HepG2 (cell line): Measurements from ENCODE around the gene DUSP21. TPM values are rescaled to one million over a fixed set of nuclear protein-coding genes. Genes with fewer than 3 reads are reported as not detected.
A peak's percentile ranks its signal among the peaks of the same experiment; 100 is the strongest.

Source experiments
- ATAC-seq: fragments of 200-7000 bp; cut with Tn5 transposase; 3 replicates; pipeline ENCODE4 v1.9.1; 2020; ENCODE audit warnings: mild to moderate bottlenecking, moderate library complexity
- BruUV-seq: library from RNA; stranded (reverse); fragments of 400-500 nt; replicated peaks from 2 replicates; lab custom pipeline; 2021; lab: Mats Ljungman, UMichigan
- CTCF ChIA-PET: fragments of 300-600 bp; formaldehyde crosslinking; extraction: SDS; loops from one replicate; lab custom pipeline; 2021; ENCODE audit warnings: low total read pairs, inconsistent platforms, low intra/inter-chr PET ratio; lab: Yijun Ruan, JAX
- POLR2A ChIA-PET: fragments of 350-600 bp; sonication (Branson Sonifier 250); formaldehyde crosslinking; loops from one replicate; lab custom pipeline; 2020; ENCODE audit warnings: antibody characterized with exemption, inconsistent platforms; lab: Yijun Ruan, JAX
- DNase-seq: peaks from one replicate; pipeline ENCODE4 v3.0.0-alpha.2; 2015; ENCODE audit warnings: low spot score
- FAIRE-seq: peaks from 3 replicates; lab custom pipeline; 2011; peaks lifted over from hg19 to GRCh38; lab: Jason Lieb, UNC
- H2AFZ ChIP-seq: one replicate; pipeline ENCODE4 v1.6.1; 2011; ENCODE audit warnings: low read length, inconsistent platforms
- H3K27ac ChIP-seq: fragments of 300-600 bp; 3 replicates; pipeline ENCODE4 v1.8.0; 2011; ENCODE audit warnings: mixed run types, mild to moderate bottlenecking, mixed read lengths, low read length, inconsistent platforms; ENCODE audit not compliant: insufficient read depth; ENCODE audit errors: extremely low read length
- H3K27me3 ChIP-seq, 2 experiments: fragments of 200-600 bp in 1 of 2; 2 replicates in 1 of 2; 3 replicates in 1 of 2; pipeline versions ENCODE4 v1.6.0 to v1.8.0; 2011; ENCODE audit warnings: low read length in 2 of 2, mild to moderate bottlenecking in 2 of 2, moderate library complexity in 2 of 2, inconsistent platforms in 1 of 2; ENCODE audit not compliant: insufficient read depth in 2 of 2, control insufficient read depth in 1 of 2
- H3K36me3 ChIP-seq, 2 experiments: fragments of 200-600 bp in 1 of 2; replicated peaks in 1 of 2; 2 replicates in 1 of 2; 3 replicates in 1 of 2; pipeline versions ENCODE4 v1.5.1 to v1.8.0; 2011; ENCODE audit warnings: low read length in 2 of 2, inconsistent platforms in 1 of 2; ENCODE audit not compliant: insufficient read depth in 2 of 2, control insufficient read depth in 1 of 2
- H3K4me1 ChIP-seq: 2 replicates; pipeline ENCODE4 v1.5.1; 2012; ENCODE audit warnings: low read length, inconsistent platforms; ENCODE audit not compliant: insufficient read depth
- H3K4me2 ChIP-seq: 2 replicates; pipeline ENCODE4 v1.6.0; 2011; ENCODE audit warnings: low read depth, low read length, inconsistent platforms
- H3K4me3 ChIP-seq, 3 experiments: fragments of 200-600 bp in 1 of 3; sonication (generic), shearing (Covaris generic) in 1 of 3; replicated peaks in 1 of 3; 2 replicates each; pipeline ENCODE4 v1.5.1; 2011 to 2016; ENCODE audit warnings: low read length in 3 of 3, inconsistent platforms in 2 of 3, low read depth in 2 of 3, mild to moderate bottlenecking in 2 of 3, control low read depth in 1 of 3, mixed read lengths in 1 of 3; ENCODE audit not compliant: insufficient read depth in 1 of 3
- H3K79me2 ChIP-seq: one replicate; pipeline ENCODE4 v1.6.1; 2011; ENCODE audit warnings: low read length, inconsistent platforms; ENCODE audit not compliant: insufficient read depth
- H3K9ac ChIP-seq: 2 replicates; pipeline ENCODE4 v1.6.0; 2011; ENCODE audit warnings: mild to moderate bottlenecking, low read depth, low read length, inconsistent platforms; ENCODE audit not compliant: insufficient read depth
- H3K9me3 ChIP-seq: 2 replicates; pipeline ENCODE4 v1.5.1; 2012; ENCODE audit warnings: mild to moderate bottlenecking, low read length
- H4K20me1 ChIP-seq: 2 replicates; pipeline ENCODE4 v1.6.0; 2011; ENCODE audit warnings: inconsistent platforms, mild to moderate bottlenecking, low read length, moderate library complexity; ENCODE audit not compliant: insufficient read depth
- ARHGAP35 ChIP-seq: sonication (generic); formaldehyde crosslinking; IDR thresholded peaks from 2 replicates; pipeline ENCODE4 v1.9.0; 2022; ENCODE audit warnings: mild to moderate bottlenecking, inconsistent platforms, moderate library complexity, missing genetic modification reagents, borderline replicate concordance
- CEBPB ChIP-seq: IDR thresholded peaks from 2 replicates; pipeline ENCODE4 v1.6.1; 2011; ENCODE audit warnings: low read depth, low read length, improper control_type of control experiment, borderline replicate concordance
- CENPT ChIP-seq: sonication (generic); formaldehyde crosslinking; IDR thresholded peaks from 2 replicates; pipeline ENCODE4 v1.8.0; 2022; ENCODE audit warnings: low read depth, mild to moderate bottlenecking, moderate library complexity, missing genetic modification reagents
- FOXC1 ChIP-seq: sonication (generic); formaldehyde crosslinking; IDR thresholded peaks from 2 replicates; pipeline ENCODE4 v1.8.0; 2022; ENCODE audit warnings: mild to moderate bottlenecking, missing genetic modification reagents, borderline replicate concordance
- GATAD1 ChIP-seq: IDR thresholded peaks from 2 replicates; pipeline ENCODE4 v1.6.1; 2016; ENCODE audit warnings: missing genetic modification reagents, missing compliant biosample characterization
- KAT2B ChIP-seq: fragments of 150-350 bp; IDR thresholded peaks from 2 replicates; pipeline ENCODE4 v1.6.1; 2014; ENCODE audit warnings: low read depth, low read length, borderline replicate concordance
- NPAS2 ChIP-seq: sonication (generic); formaldehyde crosslinking; IDR thresholded peaks from 2 replicates; pipeline ENCODE4 v1.8.0; 2022; ENCODE audit warnings: mild to moderate bottlenecking, missing genetic modification reagents, borderline replicate concordance
- SPEN ChIP-seq: sonication (generic); formaldehyde crosslinking; IDR thresholded peaks from 2 replicates; pipeline ENCODE4 v1.5.1; 2020; ENCODE audit warnings: low read depth, mild to moderate bottlenecking, missing genetic modification reagents
- ZBTB21 ChIP-seq: sonication (generic); formaldehyde crosslinking; IDR thresholded peaks from 2 replicates; pipeline ENCODE4 v1.4.0; 2020; ENCODE audit warnings: missing genetic modification reagents
- ZFP90 ChIP-seq: sonication (generic); formaldehyde crosslinking; IDR thresholded peaks from 2 replicates; pipeline ENCODE4 v1.8.0; 2022; ENCODE audit warnings: missing genetic modification reagents, mild to moderate bottlenecking, inconsistent platforms, borderline replicate concordance
- ZNF232 ChIP-seq: sonication (generic); formaldehyde crosslinking; IDR thresholded peaks from 2 replicates; pipeline ENCODE4 v1.4.0; 2020; ENCODE audit warnings: missing genetic modification reagents, borderline replicate concordance
- ZNF878 ChIP-seq: sonication (generic); formaldehyde crosslinking; IDR thresholded peaks from 2 replicates; pipeline ENCODE4 v1.8.1; 2023; ENCODE audit warnings: mild to moderate bottlenecking, missing genetic modification reagents, moderate library complexity
- WGBS: methylation state at CpG from one replicate; pipeline ENCODE4 v1.1.6; 2017; ENCODE audit warnings: low lambda C conversion rate; 5-methylcytosine and 5-hydroxymethylcytosine counted together
- in situ Hi-C: cut with HindIII; loops from 2 replicates; pipeline ENCODE4 v1.10.0; 2017; ENCODE audit warnings: low pct_unique_long_range_greater_than_20kb; ENCODE audit not compliant: extremely low pct_ligation_motif_present
- intact Hi-C: fragments of 100-400 bp; cut with micrococcal nuclease; formaldehyde crosslinking; loops from one replicate; pipeline ENCODE4 v1.10.0; 2022; ENCODE audit not compliant: unreplicated experiment
- polyA plus RNA-seq, 8 experiments: library from polyadenylated mRNA; depleted of rRNA in 3 of 8; stranded (reverse) in 7 of 8; unstranded in 1 of 8; fragments of >200 nt; fragmentation: Illumina TruSeq in 4 of 8; extraction: Trizol in 4 of 8; gene quantifications; 2 replicates each; pipeline versions ENCODE4 v1.2.1 to v1.2.3, GENCODE V29; 2011 to 2016; ENCODE audit warnings: low read depth in 4 of 8, missing spikeins in 1 of 8, mixed read lengths in 1 of 8; ENCODE audit not compliant: insufficient read depth in 1 of 8
- total RNA-seq, 5 experiments: library from RNA; depleted of rRNA; stranded (reverse); fragments of >200 nt; fragmentation: Illumina TruSeq; extraction: Trizol; gene quantifications; 2 replicates each; pipeline ENCODE4 v1.2.3, GENCODE V29; 2016; ENCODE audit warnings: low read depth in 1 of 5

Gene DUSP21
- total and polyA plus RNA-seq, 2 of the 13 experiments (the other 11 are each of a cell fraction or from before 2014, with no cell fraction given), result not detected

DNA sequence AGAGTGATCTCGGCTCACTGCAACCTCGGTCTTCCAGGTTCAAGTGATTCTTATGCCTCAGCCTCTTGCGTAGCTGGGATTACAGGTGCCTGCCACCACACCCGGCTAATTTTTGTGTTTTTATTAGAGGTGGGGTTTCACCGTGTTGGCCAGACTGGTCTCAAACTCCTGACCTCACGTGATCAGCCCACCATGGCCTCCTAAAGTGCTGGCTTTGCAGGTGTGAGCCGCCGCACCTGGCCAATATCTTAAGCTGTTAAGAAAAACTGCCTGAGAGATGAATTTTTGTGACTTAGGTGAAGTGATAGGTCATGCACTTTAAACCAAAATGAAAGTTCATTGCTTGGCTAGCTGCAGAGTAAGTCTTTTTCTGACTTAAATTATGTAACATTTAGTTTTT, 35.0 kb downstream of the DUSP21 start:
- no peaks in the 10 kb centered on the region; a peak in 1 of 5 replicates for H3K27me3 ChIP-seq
- no TSS peak for BruUV-seq
- TF ChIP-seq ZNF878 (CRISPR knock-in tag), result no peak
- no peak for TF ChIP-seq ZNF232
- TF ChIP-seq ZFP90 (CRISPR knock-in tag), result no peak
- no peak for TF ChIP-seq KAT2B
- TF ChIP-seq SPEN (CRISPR knock-in tag), result no peak
- no peak for TF ChIP-seq NPAS2 (CRISPR knock-in tag)
- TF ChIP-seq GATAD1 (CRISPR knock-in tag), result no peak
- TF ChIP-seq ARHGAP35 (CRISPR knock-in tag), result no peak
- TF ChIP-seq FOXC1, result no peak
- no peak for TF ChIP-seq ZBTB21 (CRISPR knock-in tag)
- in situ Hi-C loops (no loop called here), intact Hi-C loops (loop anchor here (10.0 kb wide), 1 partner anchor 66 kb away; no protein-coding TSS in a partner anchor)
- ChIA-PET POLR2A (no interaction called here), CTCF (no interaction called here)
- H3K9me3 ChIP-seq, result no peaks in the 10 kb centered on the region
- H3K27ac ChIP-seq, result no peak overlapping the region
- peaks cover 45% of the 10 kb centered on the region; the same call in 1 of the 2 replicates for H4K20me1 ChIP-seq
- H3K36me3 ChIP-seq, result no peaks in the 10 kb centered on the region
- no peak overlapping the region for H3K4me3 ChIP-seq
- no peak for FAIRE-seq
- H2AFZ ChIP-seq, result no peak overlapping the region
- H3K79me2 ChIP-seq, result peaks cover 92% of the 10 kb centered on the region
- DNase-seq, result no peak
- WGBS, result 89% methylated on average over 6 of the region's 8 CpGs
- no peak for ATAC-seq
- no peak overlapping the region for H3K9ac ChIP-seq
- peaks cover 13% of the 10 kb centered on the region; the same call in 1 of the 2 replicates for H3K4me1 ChIP-seq
- no peak overlapping the region for H3K4me2 ChIP-seq

DNA sequence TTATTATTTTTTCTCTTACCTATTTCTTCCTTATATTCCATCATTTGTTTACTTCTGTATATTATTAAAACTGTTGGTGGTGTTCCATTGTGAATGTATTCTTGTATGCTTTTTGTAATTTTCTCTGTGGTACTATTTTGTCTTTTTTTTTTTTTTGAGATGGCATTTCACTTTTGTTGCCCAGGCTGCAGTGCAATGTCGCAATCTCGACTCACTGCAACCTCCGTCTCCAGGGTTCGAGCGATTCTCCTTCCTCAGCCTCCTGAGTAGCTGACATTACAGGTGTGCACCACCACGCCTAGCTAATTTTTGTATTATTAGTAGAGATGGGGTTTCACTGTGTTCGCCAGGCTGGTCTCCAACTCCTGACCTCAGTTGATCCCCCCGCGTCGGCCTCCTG, 37.7 kb downstream of the DUSP21 start:
- FAIRE-seq (no peak), ATAC-seq (no peak), DNase-seq (no peak)
- H3K4me2 ChIP-seq, result no peak overlapping the region
- in situ Hi-C loops (no loop called here), intact Hi-C loops (no loop called here)
- TF ChIP-seq CENPT, result no peak
- TF ChIP-seq CEBPB, result peak; percentile 37; the same call in 1 of the 2 replicates
- peaks cover 44% of the 10 kb centered on the region; the same call in 1 of the 2 replicates for H4K20me1 ChIP-seq
- peaks cover 13% of the 10 kb centered on the region; the same call in 1 of the 2 replicates for H3K4me1 ChIP-seq
- peaks cover 85% of the 10 kb centered on the region for H3K79me2 ChIP-seq
- H3K9ac ChIP-seq, result no peak overlapping the region
- BruUV-seq, result no TSS peak
- no peaks in the 10 kb centered on the region for H3K27me3 ChIP-seq
- H3K27ac ChIP-seq, result no peak overlapping the region
- H2AFZ ChIP-seq, result no peak overlapping the region
- CTCF ChIA-PET, result no interaction called here
- H3K9me3 ChIP-seq, result no peaks in the 10 kb centered on the region
- no peak overlapping the region for H3K4me3 ChIP-seq
- POLR2A ChIA-PET, result interaction anchor here (1.3 kb wide), 1 partner anchor 9 kb away, joined by 3 read pairs; the partner anchor contains the start of gene KDM6A
- H3K36me3 ChIP-seq, result no peaks in the 10 kb centered on the region
- 93% methylated on average over 10 of the region's 10 CpGs for WGBS
